ENCODE results near the gene SLC8A1. TPM values are rescaled to one million over a fixed set of nuclear protein-coding genes. Genes with fewer than 3 reads are reported as not detected.

SLC8A1 gene
- total RNA-seq, 1 donor from 2014 or later: 9.6 TPM

- Mint-ChIP-seq H3K9me3 (no peaks in the 10 kb centered on the region), H3K4me1 (peaks cover 24% of the 10 kb centered on the region), H3K4me3 (no peak overlapping the region), H3K27me3 (ENCODE audit: insufficient read depth, low read depth) (no peaks in the 10 kb centered on the region), H3K36me3 (no peaks in the 10 kb centered on the region), H3K27ac (no peak overlapping the region)
- Histone ChIP-seq H3K27me3 (no peaks in the 10 kb centered on the region), H3K36me3 (no peaks in the 10 kb centered on the region), H3K79me2 (ENCODE audit: low read depth) (no peaks in the 10 kb centered on the region), H3K27ac (peak overlapping the region; percentile 46), H3F3A (ENCODE audit: low read depth) (no peaks in the 10 kb centered on the region), H2AFZ (replicated peaks) (no peak overlapping the region), H3K4me3 (no peak overlapping the region), H3K4me1 (peaks cover 21% of the 10 kb centered on the region), H3K9me3 (ENCODE audit: low read depth) (no peaks in the 10 kb centered on the region), H4K20me1 (ENCODE audit: low read depth) (no peaks in the 10 kb centered on the region), H3K9ac (no peak overlapping the region), H3K4me2 (no peak overlapping the region)
- DNase-seq (ENCODE audit: low spot score): peak; percentile 35
- TF ChIP-seq, protein P1, sequence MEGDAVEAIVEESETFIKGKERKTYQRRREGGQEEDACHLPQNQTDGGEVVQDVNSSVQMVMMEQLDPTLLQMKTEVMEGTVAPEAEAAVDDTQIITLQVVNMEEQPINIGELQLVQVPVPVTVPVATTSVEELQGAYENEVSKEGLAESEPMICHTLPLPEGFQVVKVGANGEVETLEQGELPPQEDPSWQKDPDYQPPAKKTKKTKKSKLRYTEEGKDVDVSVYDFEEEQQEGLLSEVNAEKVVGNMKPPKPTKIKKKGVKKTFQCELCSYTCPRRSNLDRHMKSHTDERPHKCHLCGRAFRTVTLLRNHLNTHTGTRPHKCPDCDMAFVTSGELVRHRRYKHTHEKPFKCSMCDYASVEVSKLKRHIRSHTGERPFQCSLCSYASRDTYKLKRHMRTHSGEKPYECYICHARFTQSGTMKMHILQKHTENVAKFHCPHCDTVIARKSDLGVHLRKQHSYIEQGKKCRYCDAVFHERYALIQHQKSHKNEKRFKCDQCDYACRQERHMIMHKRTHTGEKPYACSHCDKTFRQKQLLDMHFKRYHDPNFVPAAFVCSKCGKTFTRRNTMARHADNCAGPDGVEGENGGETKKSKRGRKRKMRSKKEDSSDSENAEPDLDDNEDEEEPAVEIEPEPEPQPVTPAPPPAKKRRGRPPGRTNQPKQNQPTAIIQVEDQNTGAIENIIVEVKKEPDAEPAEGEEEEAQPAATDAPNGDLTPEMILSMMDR (IDR thresholded peaks at IDR 0.05): no peak
- TF ChIP-seq EZH2 (IDR thresholded peaks at IDR 0.05) (no peak), EZH2phosphoT487 (IDR thresholded peaks at IDR 0.05) (no peak)
These were observed 11.2 kb upstream of the SLC8A1 start for GRCh38 chr2:40463112-40463511.

DNA sequence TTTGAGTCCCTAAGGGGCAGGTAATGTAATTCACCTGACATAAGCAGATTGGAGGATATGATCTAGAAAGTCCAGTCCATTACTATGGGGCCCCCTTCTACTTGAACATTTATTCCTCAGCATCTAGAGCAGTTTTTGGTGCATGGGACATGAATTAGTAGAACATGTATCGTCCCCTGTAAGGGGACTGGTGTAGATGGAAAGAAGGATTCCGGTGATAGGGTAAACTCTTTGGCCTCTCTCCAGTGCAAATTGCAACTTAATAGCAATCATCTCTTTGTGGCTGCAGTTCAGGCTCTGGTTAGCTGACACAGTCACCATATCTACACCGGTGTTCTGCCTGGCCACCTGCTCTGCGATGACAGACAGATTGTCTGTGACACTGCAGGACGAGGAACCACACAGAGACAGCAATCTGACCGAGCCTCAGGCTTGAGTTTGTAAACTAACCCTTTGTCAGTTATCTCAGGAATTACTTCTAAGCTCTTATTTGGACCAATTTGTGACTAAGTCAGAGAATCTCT is 6.4 kb upstream of the SLC8A1 start:
- peak; percentile 20 for DNase-seq (ENCODE audit: low spot score)
- Mint-ChIP-seq H3K9me3 (no peaks in the 10 kb centered on the region), H3K27ac (no peak overlapping the region), H3K4me1 (peaks cover 22% of the 10 kb centered on the region), H3K4me3 (no peak overlapping the region), H3K27me3 (ENCODE audit: insufficient read depth, low read depth) (peaks cover 2% of the 10 kb centered on the region), H3K36me3 (no peaks in the 10 kb centered on the region)
- Histone ChIP-seq H3K27ac (no peak overlapping the region), H3K4me3 (no peak overlapping the region), H3K4me2 (no peak overlapping the region), H3K36me3 (no peaks in the 10 kb centered on the region), H3K9ac (no peak overlapping the region), H3K9me3 (ENCODE audit: low read depth) (no peaks in the 10 kb centered on the region), H3K79me2 (ENCODE audit: low read depth) (no peaks in the 10 kb centered on the region), H4K20me1 (ENCODE audit: low read depth) (no peaks in the 10 kb centered on the region), H2AFZ (replicated peaks) (peak overlapping the region; percentile 72), H3F3A (ENCODE audit: low read depth) (no peaks in the 10 kb centered on the region), H3K27me3 (peaks cover 15% of the 10 kb centered on the region), H3K4me1 (peaks cover 9% of the 10 kb centered on the region)
- no peak for TF ChIP-seq EZH2phosphoT487 (IDR thresholded peaks at IDR 0.05)
- TF ChIP-seq, protein P1 (IDR thresholded peaks at IDR 0.05): no peak
- TF ChIP-seq EZH2 (IDR thresholded peaks at IDR 0.05): no peak

DNA sequence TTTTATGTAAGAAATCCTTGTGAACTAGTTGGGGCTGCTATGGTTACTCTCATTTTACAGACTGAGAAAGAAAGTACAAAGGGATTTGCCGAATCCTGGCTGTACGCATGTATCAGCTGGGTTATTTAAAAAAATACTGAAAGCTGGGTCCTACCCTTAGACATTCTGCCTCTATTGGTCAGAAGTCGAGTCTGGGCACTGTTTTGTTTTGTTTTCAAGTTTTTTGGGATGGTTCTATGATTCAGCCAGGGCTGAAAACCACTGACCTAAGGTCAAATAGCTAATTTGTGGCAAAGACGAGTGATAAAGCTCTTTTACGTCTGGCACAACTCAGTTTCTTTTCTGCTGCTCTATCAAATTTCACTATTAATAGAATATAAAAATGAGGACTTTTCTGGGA is 5.9 kb upstream of the SLC8A1 start:
- Mint-ChIP-seq H3K4me3 (no peak overlapping the region), H3K27me3 (ENCODE audit: insufficient read depth, low read depth) (peaks cover 4% of the 10 kb centered on the region), H3K36me3 (no peaks in the 10 kb centered on the region), H3K27ac (no peak overlapping the region), H3K4me1 (peaks cover 21% of the 10 kb centered on the region), H3K9me3 (no peaks in the 10 kb centered on the region)
- no peak for DNase-seq (ENCODE audit: low spot score)
- no peak overlapping the region for H2AFZ ChIP-seq (replicated peaks)
- no peaks in the 10 kb centered on the region for H3K9me3 ChIP-seq (ENCODE audit: low read depth)
- peaks cover 20% of the 10 kb centered on the region for H3K27me3 ChIP-seq
- H4K20me1 ChIP-seq (ENCODE audit: low read depth): no peaks in the 10 kb centered on the region
- TF ChIP-seq, protein P1 (IDR thresholded peaks at IDR 0.05): no peak
- no peak for TF ChIP-seq EZH2phosphoT487 (IDR thresholded peaks at IDR 0.05)
- TF ChIP-seq EZH2 (IDR thresholded peaks at IDR 0.05): no peak
- no peaks in the 10 kb centered on the region for H3K79me2 ChIP-seq (ENCODE audit: low read depth)
- H3K4me1 ChIP-seq: peaks cover 4% of the 10 kb centered on the region
- no peak overlapping the region for H3K9ac ChIP-seq
- H3F3A ChIP-seq (ENCODE audit: low read depth): peaks cover 3% of the 10 kb centered on the region
- H3K4me2 ChIP-seq: no peak overlapping the region
- no peaks in the 10 kb centered on the region for H3K36me3 ChIP-seq
- no peak overlapping the region for H3K27ac ChIP-seq
- no peak overlapping the region for H3K4me3 ChIP-seq

All from neural progenitor cell (in vitro differentiated cells).